Left hindlimb (tissue), 1 donor: ENCODE measurements around the gene CENPO.
A peak's percentile ranks its signal among the peaks of the same experiment; 100 is the strongest.
"Not testable (repeated sequence)": the region's sequence is repeated elsewhere in the genome, so short reads cannot be mapped to it uniquely, and the experiment has no call there.

ENCODE experiments used
- DNase-seq: peaks from one replicate; pipeline ENCODE4 v3.0.0-alpha.2; 2018

Gene CENPO

GRCh38 chr2:24791452-24791851 lies 1.8 kb upstream of the CENPO start:
- DNase-seq = no peak

- no peak for DNase-seq
Measured at GRCh38 chr2:24792542-24792873, 717 bp upstream of the CENPO start.

GRCh38 chr2:24793761-24794435 lies 673 bp downstream of the CENPO start:
- DNase-seq = peak; percentile 53

GRCh38 chr2:24797644-24798043 lies 4.4 kb downstream of the CENPO start:
- no peak for DNase-seq

GRCh38 chr2:24800487-24800886 lies 7.3 kb downstream of the CENPO start:
- DNase-seq = not testable (repeated sequence)

GRCh38 chr2:24805811-24806660 lies 12.8 kb downstream of the CENPO start:
- not testable (repeated sequence) for DNase-seq

- no peak for DNase-seq
Measured at GRCh38 chr2:24806661-24807036, 13.4 kb downstream of the CENPO start.

GRCh38 chr2:24809316-24810007 lies 16.2 kb downstream of the CENPO start:
- DNase-seq = no peak

GRCh38 chr2:24813691-24814137 lies 20.5 kb downstream of the CENPO start:
- no peak for DNase-seq

- no peak for DNase-seq
Measured at GRCh38 chr2:24814516-24814915, 21.3 kb downstream of the CENPO start.

- no peak for DNase-seq
Measured at GRCh38 chr2:24815171-24815570, 21.9 kb downstream of the CENPO start.

- DNase-seq = no peak
Measured at GRCh38 chr2:24816404-24816803, 23.2 kb downstream of the CENPO start.

- no peak for DNase-seq
Measured at GRCh38 chr2:24816884-24817283, 23.7 kb downstream of the CENPO start.

- DNase-seq = no peak
Measured at GRCh38 chr2:24818721-24819167, 25.5 kb downstream of the CENPO start.

- DNase-seq = no peak
Measured at GRCh38 chr2:24819442-24820174, 26.4 kb downstream of the CENPO start.

- no peak for DNase-seq
Measured at GRCh38 chr2:24820175-24820513, 26.9 kb downstream of the CENPO start.

GRCh38 chr2:24820598-24821432 lies 27.6 kb downstream of the CENPO start:
- DNase-seq = no peak

- no peak for DNase-seq
Measured at GRCh38 chr2:24821433-24821891, 28.2 kb downstream of the CENPO start.

GRCh38 chr2:24822049-24822706 lies 29.0 kb downstream of the CENPO start:
- no peak for DNase-seq

GRCh38 chr2:24824071-24824588 lies 30.9 kb downstream of the CENPO start:
- DNase-seq = no peak
